ENCODE measurements around the gene SHISA7.

Gene SHISA7

DNA sequence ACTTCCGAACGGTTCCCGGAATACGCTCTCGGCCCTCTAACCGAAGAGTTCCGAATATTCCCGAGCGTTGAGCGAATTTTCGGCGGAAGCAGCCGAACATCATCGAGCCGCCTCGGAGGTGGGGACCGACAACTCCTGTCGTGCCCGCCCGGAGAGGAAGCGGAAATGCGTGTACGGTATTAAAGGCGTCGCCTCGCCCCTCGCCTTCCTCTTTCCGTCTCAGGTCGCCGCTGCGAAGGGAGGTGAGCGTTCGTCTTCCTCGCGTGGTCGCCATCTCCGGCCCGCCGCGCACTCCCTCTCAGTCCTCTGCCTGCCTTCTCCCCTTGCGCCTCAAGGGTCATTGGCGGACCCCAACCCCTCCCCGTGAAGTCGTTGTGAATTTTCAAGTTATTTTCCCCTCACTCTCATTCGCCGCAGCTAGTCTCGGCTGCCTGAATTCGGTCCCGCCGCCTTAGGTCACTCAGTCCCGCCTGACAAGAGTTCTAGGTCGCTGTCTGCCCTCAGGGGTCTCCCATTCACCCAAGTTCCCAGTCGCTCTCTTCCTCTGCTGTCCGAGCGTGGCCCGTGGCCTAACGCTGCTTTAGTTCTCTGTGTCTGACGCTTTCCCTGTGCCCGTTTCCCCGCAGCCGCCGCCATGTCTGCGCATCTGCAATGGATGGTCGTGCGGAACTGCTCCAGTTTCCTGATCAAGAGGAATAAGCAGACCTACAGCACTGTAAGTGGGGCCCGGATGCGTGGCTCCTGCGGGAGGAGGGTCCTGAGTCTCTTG lies 57.2 kb downstream of the SHISA7 start, which contains the start of gene RPL28:
Gene RPL28 (plus strand): TSS at position 209 of the 769 bp plus-strand sequence. CDS start 426 bp downstream, at position 635.
- peak; percentile 100 for DNase-seq

DNA sequence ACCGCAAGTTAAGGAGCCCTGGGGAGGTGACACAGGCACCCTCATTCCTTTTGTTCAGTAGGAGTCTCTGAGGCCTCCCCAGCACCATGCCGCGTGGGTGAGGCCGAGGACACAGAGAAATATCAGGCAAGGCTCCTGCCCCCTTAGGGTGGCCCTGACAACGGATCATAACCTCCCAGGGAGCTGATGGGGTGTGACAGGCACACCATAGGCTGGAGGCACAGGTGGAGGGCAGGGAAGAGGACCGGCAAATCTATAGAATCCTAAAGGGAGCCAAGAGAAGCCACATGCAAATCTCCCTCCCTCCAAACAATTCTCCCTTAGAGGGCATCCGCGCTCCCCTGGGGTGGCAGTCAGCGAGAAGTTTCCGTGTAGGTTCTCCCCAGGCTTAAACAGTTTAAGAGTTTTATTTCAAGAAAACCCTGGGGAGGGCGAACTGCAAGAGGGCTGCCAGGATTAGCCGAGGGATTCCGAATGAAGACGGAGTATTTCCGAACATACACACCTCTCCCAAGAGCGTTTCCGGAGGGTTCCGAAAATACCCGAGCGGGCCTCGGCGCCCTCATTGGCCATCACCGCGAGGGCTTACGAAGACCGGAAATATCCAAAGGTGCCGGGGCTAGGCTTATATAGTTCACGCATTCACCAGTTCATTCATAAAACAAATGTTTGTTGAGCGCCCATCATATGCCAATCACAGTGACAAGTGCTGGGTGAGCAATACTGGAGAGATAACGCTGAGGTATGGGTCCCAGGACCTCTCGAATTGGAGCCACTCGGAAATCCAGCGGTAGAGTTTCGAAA lies 58.0 kb downstream of the SHISA7 start:
- DNase-seq: peak; percentile 98

DNA sequence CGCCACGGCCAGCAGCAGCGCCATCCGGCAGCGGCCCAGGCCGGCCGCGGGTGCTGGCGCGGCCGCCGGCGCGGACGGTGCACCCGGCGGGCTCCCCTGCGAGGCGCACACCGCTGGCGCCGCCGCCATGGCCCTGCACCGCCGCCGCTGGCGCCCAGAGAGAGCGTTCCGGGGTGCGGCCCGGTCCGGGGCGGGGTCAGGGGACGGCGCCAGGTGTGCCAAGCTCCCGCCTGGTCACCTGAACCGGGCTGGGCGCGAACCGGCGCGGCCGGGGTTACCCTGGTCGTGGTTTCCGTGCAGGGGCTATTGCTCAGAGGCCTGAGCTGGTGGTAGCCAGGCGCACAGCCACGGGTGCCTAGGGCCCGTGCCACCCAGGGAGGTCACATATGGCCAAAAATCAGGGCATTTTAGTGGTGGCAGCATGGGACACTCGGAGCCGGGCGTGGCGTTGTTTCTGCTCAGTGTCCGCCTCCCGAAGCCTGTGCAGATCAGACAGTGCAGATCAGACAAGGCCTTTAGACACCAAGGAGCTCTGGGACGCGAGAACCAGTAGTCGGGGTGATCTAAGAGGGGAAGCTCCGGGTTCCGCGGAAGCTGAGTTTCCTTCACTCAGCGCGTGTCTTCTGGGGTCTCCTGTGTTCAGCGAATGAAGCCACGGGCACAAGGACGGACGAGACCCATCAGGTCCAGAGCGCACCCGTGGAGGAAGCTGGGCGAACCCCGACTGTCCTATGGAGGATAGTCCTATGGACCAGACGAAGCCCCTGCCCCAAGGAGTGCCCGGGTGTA lies 58.8 kb downstream of the SHISA7 start, which contains the start of gene TMEM238:
Gene TMEM238 (minus strand): TSS at position 162 of the 789 bp plus-strand sequence. CDS start 33 bp downstream, at position 129.
- DNase-seq: no peak

DNA sequence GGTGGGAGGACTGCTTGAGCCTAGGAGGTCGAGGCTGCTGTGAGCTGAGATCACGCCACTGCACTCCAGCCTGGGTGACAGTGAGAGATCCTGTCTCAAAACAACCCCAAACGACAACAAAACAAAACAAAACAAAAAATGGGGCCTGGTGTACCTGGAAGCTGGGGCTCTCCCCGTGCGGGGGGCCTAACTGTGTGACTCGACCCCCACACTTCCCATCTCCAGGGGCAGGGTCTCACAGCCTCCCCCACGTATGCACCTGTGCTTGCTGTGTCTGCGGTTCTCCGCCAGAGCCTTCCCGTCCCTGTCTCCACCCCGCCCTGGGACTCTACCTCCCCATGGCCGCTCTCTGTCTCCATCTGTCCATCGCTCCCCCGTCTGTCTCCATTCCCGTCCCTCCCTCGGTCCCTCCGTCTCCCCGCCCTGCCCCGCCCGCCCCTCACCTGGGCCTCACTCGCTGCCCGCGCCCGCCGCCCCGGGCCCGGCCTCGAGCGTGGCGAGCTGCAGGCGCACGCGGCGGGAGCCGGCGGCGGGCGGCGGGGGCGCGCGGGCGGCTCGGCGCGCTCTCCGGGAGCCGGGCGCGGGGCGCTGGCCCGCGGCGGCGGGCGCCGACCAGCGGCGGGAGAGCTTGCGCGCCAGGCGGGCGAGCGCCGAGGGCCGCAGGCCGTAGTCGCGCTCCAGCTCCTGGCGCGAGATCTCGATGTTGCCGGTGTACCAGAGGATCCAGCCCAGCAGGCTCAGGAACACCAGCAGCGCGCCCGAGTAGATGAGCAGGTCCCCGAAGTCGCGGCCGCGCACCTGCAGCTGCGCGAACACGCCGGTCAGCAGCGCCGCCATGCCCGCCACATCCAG lies 59.6 kb downstream of the SHISA7 start:
- DNase-seq: peak; percentile 69

DNA sequence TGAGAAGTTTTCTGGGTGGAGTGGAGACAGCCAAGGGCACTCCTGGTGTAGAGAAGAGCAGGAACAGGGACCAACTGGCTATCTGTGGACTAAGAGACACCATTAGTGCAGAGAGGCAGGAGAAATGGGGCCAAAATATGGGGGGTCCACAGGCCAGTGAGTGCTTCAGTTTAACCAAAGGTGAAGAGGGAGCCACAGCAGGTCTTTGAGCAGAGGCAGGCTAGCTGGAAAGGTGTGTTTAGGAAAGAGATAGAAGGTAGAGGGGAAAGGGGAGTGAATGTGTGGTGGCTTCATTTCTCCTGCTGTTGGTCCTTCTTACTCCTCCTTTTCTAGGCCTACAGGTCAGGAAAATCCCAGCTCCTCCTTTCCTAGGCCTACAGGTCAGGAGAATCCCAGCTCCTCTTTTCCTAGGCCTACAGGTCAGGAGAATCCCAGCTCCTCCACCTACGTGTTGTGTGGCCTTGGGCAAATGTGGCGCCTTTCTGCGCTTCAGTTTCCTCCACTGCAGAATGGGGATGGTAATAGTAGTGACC lies 60.5 kb downstream of the SHISA7 start:
- DNase-seq: no peak

DNA sequence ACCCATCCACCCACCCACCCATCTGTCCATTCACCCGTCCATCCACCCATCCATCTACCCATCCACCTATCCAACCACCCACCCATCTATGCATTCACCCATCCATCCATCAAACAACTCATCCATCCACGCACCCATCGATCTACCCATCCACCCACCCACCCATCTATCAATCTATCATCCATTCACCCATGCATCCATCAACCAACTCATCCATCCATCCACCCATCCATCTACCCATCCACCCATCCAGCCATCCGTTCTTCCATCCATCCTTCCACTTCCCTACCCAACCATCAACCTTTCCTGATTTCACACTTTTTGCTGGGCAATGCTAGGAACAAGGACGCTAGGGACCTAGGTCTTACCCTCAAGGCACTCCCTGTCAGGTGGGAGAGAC lies 61.1 kb downstream of the SHISA7 start:
- DNase-seq: no peak

DNA sequence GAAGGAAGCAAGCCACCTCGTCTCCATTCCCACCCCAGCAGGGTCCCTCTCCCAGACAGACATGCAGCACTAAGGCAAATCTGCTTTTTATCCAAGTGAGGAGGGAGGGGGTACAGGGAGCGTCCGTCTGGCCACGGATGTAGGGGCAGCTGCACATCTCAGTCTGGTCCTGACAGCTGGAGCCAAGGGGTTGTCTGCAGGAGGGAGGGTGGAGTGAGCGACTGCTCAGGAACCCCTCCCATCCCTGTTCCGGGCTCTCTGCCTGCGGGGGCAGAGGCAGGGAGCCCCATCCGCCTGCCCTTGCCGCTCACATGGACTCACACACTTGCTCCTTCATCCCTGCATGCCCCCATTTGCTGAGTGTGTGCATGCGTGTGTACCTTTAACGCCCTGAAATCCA lies 63.9 kb downstream of the SHISA7 start:
- DNase-seq: peak; percentile 86

Data from right hindlimb (tissue), 1 donor.